ENCODE data around the gene TNFSF8.
A peak's percentile ranks its signal among the peaks of the same experiment; 100 is the strongest.

The TNFSF8 gene

GRCh38 chr9:114913217-114913616 is 17.2 kb downstream of the TNFSF8 start:
- TF ChIP-seq CTCF (IDR thresholded peaks at IDR 0.05) (no peak), ZFX (IDR thresholded peaks at IDR 0.05; ENCODE audit: borderline replicate concordance) (no peak)
- no peak overlapping the region for H3K27ac ChIP-seq

- peak overlapping the region; percentile 52 for H3K27ac ChIP-seq
- TF ChIP-seq ZFX (IDR thresholded peaks at IDR 0.05; ENCODE audit: borderline replicate concordance): no peak
- TF ChIP-seq CTCF (IDR thresholded peaks at IDR 0.05): peak; percentile 93
Observed at GRCh38 chr9:114911167-114911821, 19.1 kb downstream of the TNFSF8 start.

GRCh38 chr9:114910541-114910940 is 19.9 kb downstream of the TNFSF8 start:
- TF ChIP-seq ZFX (IDR thresholded peaks at IDR 0.05; ENCODE audit: borderline replicate concordance) (no peak), CTCF (IDR thresholded peaks at IDR 0.05) (no peak)
- peak overlapping the region; percentile 52 for H3K27ac ChIP-seq

GRCh38 chr9:114909661-114910060 is 20.7 kb downstream of the TNFSF8 start:
- peak overlapping the region; percentile 52 for H3K27ac ChIP-seq
- TF ChIP-seq CTCF (IDR thresholded peaks at IDR 0.05) (no peak), ZFX (IDR thresholded peaks at IDR 0.05; ENCODE audit: borderline replicate concordance) (no peak)

- peak overlapping the region; percentile 83 for H3K27ac ChIP-seq
- TF ChIP-seq CTCF (IDR thresholded peaks at IDR 0.05): no peak
- no peak for TF ChIP-seq ZFX (IDR thresholded peaks at IDR 0.05; ENCODE audit: borderline replicate concordance)
Observed at GRCh38 chr9:114908805-114909448, 21.5 kb downstream of the TNFSF8 start.

- H3K27ac ChIP-seq: peak overlapping the region; percentile 83
- TF ChIP-seq ZFX (IDR thresholded peaks at IDR 0.05; ENCODE audit: borderline replicate concordance): no peak
- no peak for TF ChIP-seq CTCF (IDR thresholded peaks at IDR 0.05)
Observed at GRCh38 chr9:114908104-114908622, 22.2 kb downstream of the TNFSF8 start.

Data from 22Rv1 (cell line).